Colonic mucosa (tissue), 4 donors: ENCODE data around the gene NOSTRIN. TPM values are rescaled to one million over a fixed set of nuclear protein-coding genes. Genes with fewer than 3 reads are reported as not detected.

Source experiments
- DNase-seq: peaks from one replicate; pipeline ENCODE4 v3.0.0-alpha.2; 2020
- H3K27ac ChIP-seq: fragments of 200-600 bp; one replicate; pipeline ENCODE4 v1.8.0; 2021
- H3K27me3 ChIP-seq: fragments of 200-600 bp; one replicate; pipeline ENCODE4 v1.8.0; 2021
- H3K36me3 ChIP-seq: fragments of 200-600 bp; one replicate; pipeline ENCODE4 v1.8.0; 2021
- H3K4me1 ChIP-seq: fragments of 200-600 bp; one replicate; pipeline ENCODE4 v1.8.0; 2021; ENCODE audit warnings: mild to moderate bottlenecking
- H3K4me3 ChIP-seq: fragments of 200-600 bp; one replicate; pipeline ENCODE4 v1.8.0; 2021
- H3K9ac ChIP-seq, 2 donors: one replicate each; pipeline ENCODE4 v1.7.0; 2013; ENCODE audit warnings: control low read depth in 2 of 2, low read depth in 2 of 2, low read length in 2 of 2
- H3K9me3 ChIP-seq: fragments of 200-600 bp; one replicate; pipeline ENCODE4 v1.8.0; 2021
- CTCF ChIP-seq: fragments of 200-600 bp; IDR thresholded peaks from one replicate; pipeline ENCODE4 v1.8.0; 2022; ENCODE audit warnings: antibody characterized with exemption, mild to moderate bottlenecking
- intact Hi-C: fragments of 100-400 bp; cut with DNase I; formaldehyde crosslinking; loops from one replicate; pipeline ENCODE4 v1.14.1; 2022
- total RNA-seq, 2 donors: library from RNA; stranded (reverse); fragmentation: NEBNext Ultra II Directional in 1 of 2; extraction: Animal tissue kit (Norgen Biotek cat#: 25700) in 1 of 2; gene quantifications; one replicate each; pipeline ENCODE4 v1.2.1, GENCODE V29; 2021
- donor health status: healthy.
- donor health status: DM: no; HTN: no; CAD: no.
- donor health status: DM: no; HTN: no; CAD: no.

The NOSTRIN gene
- total RNA-seq, 2 donors from 2014 or later: 29.0 to 37.2 TPM

GRCh38 chr2:168814939-168815907, 12.8 kb downstream of the NOSTRIN start:
- intact Hi-C loops: no loop called here
- Histone ChIP-seq H3K36me3 (no peaks in the 10 kb centered on the region), H3K9me3 (no peaks in the 10 kb centered on the region), H3K27me3 (no peaks in the 10 kb centered on the region), H3K4me1 (no peaks in the 10 kb centered on the region), H3K9ac (no peak overlapping the region), H3K4me3 (no peak overlapping the region), H3K27ac (no peak overlapping the region)
- DNase-seq: no peak
- no peak for TF ChIP-seq CTCF

GRCh38 chr2:168816369-168816768, 13.9 kb downstream of the NOSTRIN start:
- Histone ChIP-seq H3K4me3 (no peak overlapping the region), H3K27ac (no peak overlapping the region), H3K9ac (no peak overlapping the region), H3K36me3 (no peaks in the 10 kb centered on the region), H3K27me3 (no peaks in the 10 kb centered on the region), H3K4me1 (no peaks in the 10 kb centered on the region), H3K9me3 (no peaks in the 10 kb centered on the region)
- no peak for TF ChIP-seq CTCF
- DNase-seq: no peak
- intact Hi-C loops: no loop called here

- TF ChIP-seq CTCF: no peak
- DNase-seq: no peak
Observed at GRCh38 chr2:168819050-168819715, 16.7 kb downstream of the NOSTRIN start.

GRCh38 chr2:168819829-168820489, 17.5 kb downstream of the NOSTRIN start:
- H3K27me3 ChIP-seq: no peaks in the 10 kb centered on the region
- H3K9ac ChIP-seq: no peak overlapping the region
- no peaks in the 10 kb centered on the region for H3K36me3 ChIP-seq
- H3K27ac ChIP-seq: no peak overlapping the region
- intact Hi-C loops: loop anchor here (10.0 kb wide), 1 partner anchor 45 kb away; no protein-coding TSS in a partner anchor
- TF ChIP-seq CTCF: no peak
- no peaks in the 10 kb centered on the region for H3K9me3 ChIP-seq
- no peaks in the 10 kb centered on the region for H3K4me1 ChIP-seq
- no peak overlapping the region for H3K4me3 ChIP-seq
- DNase-seq: no peak

More at GRCh38 chr2:168819050-168819715, 16.7 kb downstream of the NOSTRIN start:
- Histone ChIP-seq H3K9ac (no peak overlapping the region), H3K27me3 (no peaks in the 10 kb centered on the region), H3K36me3 (no peaks in the 10 kb centered on the region), H3K4me1 (no peaks in the 10 kb centered on the region), H3K4me3 (no peak overlapping the region), H3K9me3 (no peaks in the 10 kb centered on the region), H3K27ac (no peak overlapping the region)
- intact Hi-C loops: no loop called here

- intact Hi-C loops: loop anchor here (10.0 kb wide), 1 partner anchor 47 kb away; no protein-coding TSS in a partner anchor
- H3K27me3 ChIP-seq: no peaks in the 10 kb centered on the region
- no peak for TF ChIP-seq CTCF
Observed at GRCh38 chr2:168821577-168821976, 19.1 kb downstream of the NOSTRIN start.

More at GRCh38 chr2:168821577-168821976, 19.1 kb downstream of the NOSTRIN start:
- Histone ChIP-seq H3K4me3 (no peak overlapping the region), H3K9ac (no peak overlapping the region), H3K4me1 (no peaks in the 10 kb centered on the region), H3K9me3 (no peaks in the 10 kb centered on the region), H3K36me3 (no peaks in the 10 kb centered on the region), H3K27ac (no peak overlapping the region)
- no peak for DNase-seq
